Neural progenitor cell (in vitro differentiated cells): ENCODE measurements around the gene C3AR1.
"Not testable (repeated sequence)": the region's sequence is repeated elsewhere in the genome, so short reads cannot be mapped to it uniquely, and the experiment has no call there.

Source experiments
- CTCF ChIP-seq: fragments of 200-600 bp; sonication (generic); IDR thresholded peaks from 2 replicates; pipeline ENCODE4 v1.5.1; 2017; ENCODE audit warnings: antibody characterized with exemption, mild to moderate bottlenecking
- EZH2phosphoT487 ChIP-seq: fragments of 200-600 bp; sonication (generic); IDR thresholded peaks from 2 replicates; pipeline ENCODE4 v1.6.1; 2017; ENCODE audit warnings: antibody characterized with exemption

- TF ChIP-seq CTCF, EZH2phosphoT487: not testable (repeated sequence)
Observed at GRCh38 chr12:8071820-8072219, 5.7 kb upstream of the C3AR1 start.
